ENCODE measurements around the gene RAB40C. TPM values are rescaled to one million over a fixed set of nuclear protein-coding genes. Genes with fewer than 3 reads are reported as not detected.
A peak's percentile ranks its signal among the peaks of the same experiment; 100 is the strongest.

Gene RAB40C
- total RNA-seq, 1 experiment from 2014 or later, result 30.7 TPM

DNA sequence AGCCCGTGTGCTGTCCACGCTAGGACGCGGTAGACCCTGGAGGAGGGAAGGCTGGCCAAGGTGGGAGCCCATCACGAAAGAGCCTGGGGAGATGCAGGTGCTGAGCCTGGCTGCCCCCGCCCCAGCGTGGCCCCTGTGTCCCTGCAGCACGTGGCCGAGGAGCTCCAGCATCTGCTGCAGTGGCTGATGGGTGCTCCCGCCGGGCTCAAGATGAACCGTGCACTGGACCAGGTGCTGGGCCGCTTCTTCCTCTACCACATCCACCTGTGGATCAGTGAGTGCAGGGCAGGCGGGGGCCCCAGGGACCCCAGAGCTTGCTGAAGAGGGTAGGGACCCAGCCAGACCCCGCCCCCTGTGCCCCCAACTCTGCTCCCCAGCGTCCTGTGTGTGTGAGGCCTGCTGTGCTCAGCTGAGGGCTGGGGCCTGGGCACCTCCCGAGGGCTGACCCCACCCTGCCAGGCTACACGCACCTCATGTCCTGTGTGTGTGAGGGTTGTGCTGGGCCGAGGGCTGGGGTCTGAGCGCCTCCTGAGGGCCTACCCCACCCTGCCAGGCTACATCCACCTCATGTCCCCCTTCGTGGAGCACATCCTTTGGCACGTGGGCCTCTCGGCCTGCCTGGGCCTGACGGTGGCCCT lies 11.5 kb upstream of the RAB40C start:
- peaks cover 15% of the 10 kb centered on the region for H3K4me1 ChIP-seq (ENCODE audit: control insufficient read depth, insufficient read depth, low read length)
- POLR2A ChIA-PET, result no interaction called here
- ATAC-seq, result no peak
- no peaks in the 10 kb centered on the region for H3K27me3 ChIP-seq (ENCODE audit: control insufficient read depth, insufficient read depth, low read length)
- intact Hi-C loops (cut with micrococcal nuclease; ENCODE audit: unreplicated experiment), result no loop called here
- in situ Hi-C loops (cut with HindIII; ENCODE audit: low pct_unique_long_range_greater_than_20kb, low sequenced_read_pairs), result no loop called here
- no peak overlapping the region for H3K27ac ChIP-seq (ENCODE audit: low read length)
- H3K4me3 ChIP-seq (ENCODE audit: low read depth in 2 of 2, low read length in 2 of 2), result no peak overlapping the region
- BruUV-seq (replicated peaks), result no TSS peak
- no peaks in the 10 kb centered on the region for H3K9me3 ChIP-seq (ENCODE audit: control insufficient read depth, insufficient read depth, low read depth, low read length)
- TF ChIP-seq TCF7L2 (IDR thresholded peaks at IDR 0.05; ENCODE audit: low read depth, low read length), result no peak
- TF ChIP-seq, protein P1, sequence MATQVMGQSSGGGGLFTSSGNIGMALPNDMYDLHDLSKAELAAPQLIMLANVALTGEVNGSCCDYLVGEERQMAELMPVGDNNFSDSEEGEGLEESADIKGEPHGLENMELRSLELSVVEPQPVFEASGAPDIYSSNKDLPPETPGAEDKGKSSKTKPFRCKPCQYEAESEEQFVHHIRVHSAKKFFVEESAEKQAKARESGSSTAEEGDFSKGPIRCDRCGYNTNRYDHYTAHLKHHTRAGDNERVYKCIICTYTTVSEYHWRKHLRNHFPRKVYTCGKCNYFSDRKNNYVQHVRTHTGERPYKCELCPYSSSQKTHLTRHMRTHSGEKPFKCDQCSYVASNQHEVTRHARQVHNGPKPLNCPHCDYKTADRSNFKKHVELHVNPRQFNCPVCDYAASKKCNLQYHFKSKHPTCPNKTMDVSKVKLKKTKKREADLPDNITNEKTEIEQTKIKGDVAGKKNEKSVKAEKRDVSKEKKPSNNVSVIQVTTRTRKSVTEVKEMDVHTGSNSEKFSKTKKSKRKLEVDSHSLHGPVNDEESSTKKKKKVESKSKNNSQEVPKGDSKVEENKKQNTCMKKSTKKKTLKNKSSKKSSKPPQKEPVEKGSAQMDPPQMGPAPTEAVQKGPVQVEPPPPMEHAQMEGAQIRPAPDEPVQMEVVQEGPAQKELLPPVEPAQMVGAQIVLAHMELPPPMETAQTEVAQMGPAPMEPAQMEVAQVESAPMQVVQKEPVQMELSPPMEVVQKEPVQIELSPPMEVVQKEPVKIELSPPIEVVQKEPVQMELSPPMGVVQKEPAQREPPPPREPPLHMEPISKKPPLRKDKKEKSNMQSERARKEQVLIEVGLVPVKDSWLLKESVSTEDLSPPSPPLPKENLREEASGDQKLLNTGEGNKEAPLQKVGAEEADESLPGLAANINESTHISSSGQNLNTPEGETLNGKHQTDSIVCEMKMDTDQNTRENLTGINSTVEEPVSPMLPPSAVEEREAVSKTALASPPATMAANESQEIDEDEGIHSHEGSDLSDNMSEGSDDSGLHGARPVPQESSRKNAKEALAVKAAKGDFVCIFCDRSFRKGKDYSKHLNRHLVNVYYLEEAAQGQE (IDR thresholded peaks at IDR 0.05; ENCODE audit: insufficient read depth in 1 of 2, low read depth in 2 of 2, low read length in 1 of 2), result no peak
- CTCF ChIA-PET, result interaction anchor here (0.5 kb wide), 1 partner anchor 46 kb away, joined by 3 read pairs; no protein-coding TSS in a partner anchor
- no peaks in the 10 kb centered on the region for H3K36me3 ChIP-seq (ENCODE audit: control insufficient read depth, insufficient read depth, low read length)
- DNase-seq (ENCODE audit: low read depth, low spot score), result no peak

DNA sequence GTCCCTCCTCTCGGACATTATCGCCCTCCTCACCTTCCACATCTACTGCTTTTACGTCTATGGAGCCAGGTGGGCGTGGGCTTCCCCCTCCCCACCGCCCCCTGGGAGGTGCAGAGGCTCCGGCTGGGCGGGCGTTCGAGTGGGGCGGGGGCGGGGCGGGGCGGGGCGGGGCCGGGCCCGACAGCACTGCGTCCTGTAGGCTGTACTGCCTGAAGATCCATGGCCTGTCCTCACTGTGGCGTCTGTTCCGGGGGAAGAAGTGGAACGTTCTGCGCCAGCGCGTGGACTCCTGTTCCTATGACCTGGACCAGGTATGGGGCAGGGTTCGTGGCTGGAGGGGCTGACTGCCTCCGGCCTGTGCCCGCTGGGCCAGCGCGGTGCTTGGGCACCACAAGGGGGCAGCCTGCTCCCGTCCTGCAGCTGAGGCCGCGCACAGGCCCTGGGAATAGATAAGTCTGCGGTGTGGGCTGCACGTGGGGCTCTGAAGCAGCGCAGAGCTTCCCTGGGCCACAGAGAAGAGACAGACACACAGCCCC lies 10.9 kb upstream of the RAB40C start:
- Histone ChIP-seq H3K27me3 (ENCODE audit: control insufficient read depth, insufficient read depth, low read length) (no peaks in the 10 kb centered on the region), H3K36me3 (ENCODE audit: control insufficient read depth, insufficient read depth, low read length) (no peaks in the 10 kb centered on the region), H3K4me3 (ENCODE audit: low read depth in 2 of 2, low read length in 2 of 2) (peak overlapping the region in 1 of 2 experiments; percentile 27; a peak in 1 of 4 replicates), H3K4me1 (ENCODE audit: control insufficient read depth, insufficient read depth, low read length) (peaks cover 16% of the 10 kb centered on the region), H3K27ac (ENCODE audit: low read length) (no peak overlapping the region), H3K9me3 (ENCODE audit: control insufficient read depth, insufficient read depth, low read depth, low read length) (no peaks in the 10 kb centered on the region)
- ATAC-seq (peak; percentile 86), DNase-seq (ENCODE audit: low read depth, low spot score) (peak; percentile 30)
- ChIA-PET POLR2A (no interaction called here), CTCF (no interaction called here)
- TF ChIP-seq TCF7L2 (IDR thresholded peaks at IDR 0.05; ENCODE audit: low read depth, low read length), result no peak
- TF ChIP-seq, protein P2, sequence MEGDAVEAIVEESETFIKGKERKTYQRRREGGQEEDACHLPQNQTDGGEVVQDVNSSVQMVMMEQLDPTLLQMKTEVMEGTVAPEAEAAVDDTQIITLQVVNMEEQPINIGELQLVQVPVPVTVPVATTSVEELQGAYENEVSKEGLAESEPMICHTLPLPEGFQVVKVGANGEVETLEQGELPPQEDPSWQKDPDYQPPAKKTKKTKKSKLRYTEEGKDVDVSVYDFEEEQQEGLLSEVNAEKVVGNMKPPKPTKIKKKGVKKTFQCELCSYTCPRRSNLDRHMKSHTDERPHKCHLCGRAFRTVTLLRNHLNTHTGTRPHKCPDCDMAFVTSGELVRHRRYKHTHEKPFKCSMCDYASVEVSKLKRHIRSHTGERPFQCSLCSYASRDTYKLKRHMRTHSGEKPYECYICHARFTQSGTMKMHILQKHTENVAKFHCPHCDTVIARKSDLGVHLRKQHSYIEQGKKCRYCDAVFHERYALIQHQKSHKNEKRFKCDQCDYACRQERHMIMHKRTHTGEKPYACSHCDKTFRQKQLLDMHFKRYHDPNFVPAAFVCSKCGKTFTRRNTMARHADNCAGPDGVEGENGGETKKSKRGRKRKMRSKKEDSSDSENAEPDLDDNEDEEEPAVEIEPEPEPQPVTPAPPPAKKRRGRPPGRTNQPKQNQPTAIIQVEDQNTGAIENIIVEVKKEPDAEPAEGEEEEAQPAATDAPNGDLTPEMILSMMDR (IDR thresholded peaks at IDR 0.05), result peak; percentile 92
- no peak for TF ChIP-seq SIN3A (IDR thresholded peaks at IDR 0.05; ENCODE audit: borderline replicate concordance, insufficient read depth, low read depth, low read length)
- TF ChIP-seq, protein P1 (IDR thresholded peaks at IDR 0.05; ENCODE audit: insufficient read depth in 1 of 2, low read depth in 2 of 2, low read length in 1 of 2), result 0 out of 4 replicates have a peak, but pooled peaks of 1 of the 2 experiments have one; percentile 36
- TF ChIP-seq POLR2AphosphoS5 (IDR thresholded peaks at IDR 0.05; ENCODE audit: low read depth, low read length), result no peak
- intact Hi-C loops (cut with micrococcal nuclease; ENCODE audit: unreplicated experiment) (no loop called here), in situ Hi-C loops (cut with HindIII; ENCODE audit: low pct_unique_long_range_greater_than_20kb, low sequenced_read_pairs) (no loop called here)
- no TSS peak for BruUV-seq (replicated peaks)
